Left kidney (tissue), 8 donors: ENCODE measurements around the gene SCN2A. TPM values are rescaled to one million over a fixed set of nuclear protein-coding genes. Genes with fewer than 3 reads are reported as not detected.

ENCODE experiments used
- DNase-seq: peaks from one replicate; pipeline ENCODE4 v3.0.0-alpha.2; 2013
- long read RNA-seq, 8 donors: transcript quantifications; one replicate each; lab custom pipeline, GENCODE V29; 2026
- polyA plus RNA-seq: library from polyadenylated mRNA; unstranded; fragments of 120-200 nt; gene quantifications from one replicate; pipeline ENCODE4 v1.2.1, GENCODE V29; 2013; ENCODE audit not compliant: insufficient read length

The SCN2A gene
- polyA plus RNA-seq, result 2.7 TPM
- long read RNA-seq, donor 1, result 0 reads
- long read RNA-seq, donor 2, result 0 reads
- long read RNA-seq, donor 3, result 0 reads
- long read RNA-seq, donor 4, result 0 reads
- long read RNA-seq, donor 5, result 0 reads
- long read RNA-seq, donor 6, result 0 reads
- long read RNA-seq, donor 7, result 0 reads
- long read RNA-seq, donor 8, result 0 reads

DNA sequence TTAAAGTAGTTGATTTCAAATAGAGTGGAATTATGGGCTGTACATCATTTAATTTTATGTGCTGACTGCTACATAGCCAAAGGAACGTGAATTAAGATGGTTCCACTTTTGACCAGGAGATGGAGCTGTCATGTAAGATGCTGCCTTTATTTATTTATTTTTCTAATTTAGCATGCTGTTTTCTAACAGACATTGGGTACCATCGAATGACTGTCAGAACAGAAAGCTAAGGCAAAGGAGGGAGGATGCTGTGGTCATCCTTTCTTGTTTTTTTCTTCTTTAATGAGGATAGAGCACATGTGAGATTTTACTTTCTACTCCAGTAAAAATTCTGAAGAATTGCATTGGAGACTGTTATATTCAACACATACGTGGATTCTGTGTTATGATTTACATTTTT lies at the start of gene SCN2A:
Gene SCN2A, plus strand, starts transcription at position 185 of the 400 bp plus-strand sequence. CDS start 56,410 bp downstream, outside the sequence.
- peak; percentile 40 for DNase-seq

DNA sequence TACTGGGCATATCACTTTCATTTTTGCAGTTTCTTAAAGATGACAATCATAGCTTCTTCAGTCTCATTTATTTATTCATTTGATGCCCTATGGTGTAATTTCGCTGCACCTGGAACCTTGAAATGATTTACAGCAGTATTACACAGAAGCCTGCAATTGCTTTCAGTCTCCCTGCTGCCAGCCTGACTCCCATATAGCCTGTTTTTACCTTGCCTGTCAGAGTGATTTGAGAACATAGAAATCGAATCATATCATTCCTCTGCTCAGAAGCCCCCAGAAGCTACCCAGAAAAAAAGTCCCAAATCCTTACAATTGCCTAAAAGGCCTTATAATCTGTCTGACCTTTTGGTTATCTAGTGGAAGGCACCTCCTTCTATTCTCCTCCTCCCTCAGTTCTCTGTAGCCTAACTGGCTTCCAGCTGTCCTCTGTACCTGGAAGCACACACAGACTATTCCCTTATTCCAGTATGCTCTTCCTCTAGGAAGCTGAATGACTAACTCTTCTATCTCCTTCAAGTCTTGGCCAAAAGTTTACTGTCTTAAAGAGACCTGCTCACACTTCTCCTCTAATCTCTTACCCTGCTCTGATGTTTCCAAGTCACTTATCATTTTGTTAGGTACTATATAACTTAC lies 48.0 kb upstream of the SCN2A start:
- DNase-seq, result no peak

- no peak for DNase-seq
These were observed 46.5 kb upstream of the SCN2A start for GRCh38 chr2:165192729-165193128.

DNA sequence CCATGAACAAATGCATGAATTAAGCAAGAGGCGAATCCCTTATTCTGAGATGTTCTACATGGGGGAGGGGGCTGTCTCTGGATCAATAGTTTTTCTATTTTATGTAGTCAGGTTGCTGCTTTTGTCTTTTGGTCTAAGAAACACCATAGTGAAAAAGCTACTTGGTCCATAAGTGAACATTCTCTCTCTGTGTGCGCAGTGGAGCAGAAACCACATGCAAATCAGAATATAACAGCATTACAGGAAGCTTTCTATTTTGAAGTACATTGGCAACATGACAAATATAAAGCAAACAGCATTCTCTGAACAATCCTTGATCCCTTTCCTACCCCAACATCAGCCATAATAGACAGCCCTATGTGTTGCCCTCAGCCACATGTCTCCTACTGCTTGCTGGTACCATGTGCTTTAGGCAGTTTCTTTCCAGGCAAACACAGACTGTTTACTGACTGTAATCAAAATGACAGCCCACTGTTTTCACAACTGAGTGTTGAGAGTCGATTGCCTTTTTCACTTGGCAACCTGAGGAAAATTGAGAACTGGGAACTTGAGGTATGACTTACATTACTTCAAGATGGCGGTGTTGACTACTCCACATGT lies 45.9 kb upstream of the SCN2A start:
- DNase-seq, result no peak

GRCh38 chr2:165196411-165196810 lies 42.8 kb upstream of the SCN2A start:
- no peak for DNase-seq

- DNase-seq, result no peak
These were observed 41.9 kb upstream of the SCN2A start for GRCh38 chr2:165197346-165197745.

- no peak for DNase-seq
These were observed 41.0 kb upstream of the SCN2A start for GRCh38 chr2:165198181-165198580.

DNA sequence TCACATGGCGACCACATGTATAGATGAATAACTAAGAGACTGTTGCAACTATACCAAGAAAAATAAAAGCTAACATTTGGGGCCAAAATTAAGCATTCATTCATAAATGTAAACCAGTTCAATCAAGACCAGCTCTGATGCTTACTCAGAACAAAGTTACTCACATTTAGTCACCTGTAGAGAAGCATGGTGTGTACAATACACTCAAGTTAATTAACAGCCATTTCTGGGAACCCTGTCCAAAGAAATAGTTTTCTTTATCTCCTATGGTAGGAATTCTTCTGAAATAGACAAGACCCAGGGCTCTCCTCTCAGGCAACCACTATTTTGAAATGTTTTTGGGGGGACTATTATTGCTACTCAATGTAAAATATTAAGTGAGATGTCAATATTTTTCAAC lies 37.0 kb upstream of the SCN2A start:
- DNase-seq, result no peak

DNA sequence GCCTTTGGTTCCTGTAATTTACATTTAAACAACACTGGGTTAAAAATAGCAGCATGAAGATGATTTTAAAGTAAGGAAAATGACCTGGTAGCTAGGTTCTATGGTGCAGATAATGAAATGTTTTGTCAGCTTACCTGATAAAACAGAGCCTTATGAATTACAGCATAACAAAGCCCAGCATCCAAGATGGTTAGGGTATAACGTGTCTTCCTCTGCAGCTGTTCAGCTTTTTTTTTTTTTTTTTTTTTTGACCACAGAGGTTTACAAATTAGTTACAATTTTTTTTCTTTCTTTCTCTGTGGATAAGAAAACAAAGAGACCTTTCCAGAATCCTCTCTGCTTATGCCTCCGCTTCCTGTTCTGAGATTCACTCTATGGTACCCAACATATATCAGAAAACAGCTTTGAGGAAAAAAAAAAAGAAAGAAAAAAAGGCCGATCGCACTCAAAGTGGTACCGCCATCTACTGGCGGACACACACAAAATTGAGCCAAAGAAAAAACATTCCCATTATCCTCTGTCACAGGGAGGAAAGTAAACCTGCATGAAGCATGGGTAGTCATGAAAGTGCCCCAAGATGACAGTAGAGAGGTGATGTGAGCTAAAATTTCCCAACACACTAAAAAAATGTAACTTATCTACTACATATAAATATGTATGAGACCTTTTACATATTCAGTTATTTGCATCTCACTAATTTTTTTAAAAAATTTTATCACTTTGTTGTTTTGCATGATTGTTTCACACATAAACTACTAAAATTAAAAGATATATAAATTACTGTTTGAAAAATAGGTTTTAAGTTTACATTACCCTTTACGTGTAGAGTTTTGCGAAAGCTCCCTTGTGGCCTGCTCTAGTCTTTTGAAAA lies 35.3 kb upstream of the SCN2A start, which contains the start of gene SCN3A:
Gene SCN3A, minus strand, starts transcription at position 362 of the 871 bp plus-strand sequence. CDS start 27,656 bp downstream, outside the sequence.
- peak; percentile 42 for DNase-seq

- DNase-seq, result no peak
These were observed 33.3 kb upstream of the SCN2A start for GRCh38 chr2:165205865-165206264.

GRCh38 chr2:165208094-165208493 lies 31.1 kb upstream of the SCN2A start:
- DNase-seq, result no peak

- DNase-seq, result no peak
These were observed 25.1 kb upstream of the SCN2A start for GRCh38 chr2:165214093-165214492.

GRCh38 chr2:165219481-165219880 lies 19.7 kb upstream of the SCN2A start:
- no peak for DNase-seq

GRCh38 chr2:165224941-165225340 lies 14.3 kb upstream of the SCN2A start:
- no peak for DNase-seq

DNA sequence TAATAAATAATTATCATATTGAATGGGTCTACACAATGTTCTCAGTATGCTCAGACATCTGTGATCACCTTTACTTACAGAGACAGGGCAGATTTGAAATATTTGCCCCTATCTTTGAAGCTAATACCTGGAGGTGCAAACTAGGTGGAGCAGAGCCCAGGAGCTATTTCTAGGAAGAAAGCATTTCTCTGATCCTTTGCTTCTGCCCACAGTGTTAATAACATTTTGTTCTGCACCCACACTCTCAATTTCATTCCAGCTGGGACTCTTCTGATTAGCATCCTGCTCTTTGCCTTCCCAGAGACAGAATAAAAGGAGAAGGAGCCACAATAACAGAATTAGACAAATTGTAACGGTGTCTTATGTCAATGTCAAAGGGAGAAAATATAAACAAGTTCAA lies 11.6 kb upstream of the SCN2A start:
- no peak for DNase-seq

DNA sequence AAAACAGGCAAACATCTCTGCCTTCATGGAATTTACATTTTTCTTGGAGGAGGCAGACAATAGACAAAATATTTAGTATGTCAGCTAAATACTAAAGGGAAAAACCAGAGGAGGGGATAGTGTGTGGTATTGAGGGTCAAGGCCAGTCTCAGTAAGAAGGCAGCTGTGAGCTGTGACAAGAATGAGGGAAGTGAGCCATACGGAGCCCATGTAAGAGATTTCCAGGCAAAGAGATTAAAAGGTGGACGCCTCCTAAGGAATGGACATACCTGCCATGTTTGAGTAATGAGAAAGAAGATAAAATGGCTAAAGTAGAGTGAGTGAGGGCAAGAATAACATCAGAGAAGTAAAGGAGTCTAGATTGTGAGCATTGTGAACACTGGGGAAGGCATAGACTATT lies 2.2 kb upstream of the SCN2A start:
- no peak for DNase-seq

GRCh38 chr2:165238295-165238694 lies 919 bp upstream of the SCN2A start:
- DNase-seq, result peak; percentile 41

DNA sequence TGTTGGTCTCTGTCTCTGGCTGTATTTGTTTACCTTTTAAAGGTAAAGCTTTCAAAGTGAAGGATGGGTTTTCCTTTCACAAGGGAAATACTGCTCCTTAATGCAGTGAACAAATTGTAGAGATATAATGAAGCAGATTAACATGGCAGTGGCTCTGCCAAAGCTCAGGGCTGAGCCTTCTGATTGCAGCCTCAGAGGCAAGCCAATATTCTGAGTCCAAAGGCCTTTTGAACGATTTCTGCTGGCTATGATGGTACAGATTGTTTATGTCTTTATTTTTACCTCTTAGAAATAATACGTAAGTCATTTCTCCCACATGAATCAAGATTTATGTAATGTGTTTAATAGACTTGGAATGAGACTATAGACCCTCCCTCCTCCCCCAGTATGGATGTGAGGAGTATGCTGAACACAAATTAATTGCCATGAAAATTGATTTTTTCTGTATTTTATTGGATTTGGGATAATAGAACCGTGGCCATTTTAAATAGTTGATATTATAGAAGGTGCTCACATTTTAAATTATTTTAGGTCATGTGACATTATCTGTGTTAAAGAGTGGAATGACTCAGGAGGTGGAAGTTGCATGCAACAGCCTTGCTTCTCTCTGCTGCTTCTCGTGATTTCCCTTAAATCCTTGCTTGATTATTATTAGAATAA lies 772 bp downstream of the SCN2A start:
- no peak for DNase-seq

DNA sequence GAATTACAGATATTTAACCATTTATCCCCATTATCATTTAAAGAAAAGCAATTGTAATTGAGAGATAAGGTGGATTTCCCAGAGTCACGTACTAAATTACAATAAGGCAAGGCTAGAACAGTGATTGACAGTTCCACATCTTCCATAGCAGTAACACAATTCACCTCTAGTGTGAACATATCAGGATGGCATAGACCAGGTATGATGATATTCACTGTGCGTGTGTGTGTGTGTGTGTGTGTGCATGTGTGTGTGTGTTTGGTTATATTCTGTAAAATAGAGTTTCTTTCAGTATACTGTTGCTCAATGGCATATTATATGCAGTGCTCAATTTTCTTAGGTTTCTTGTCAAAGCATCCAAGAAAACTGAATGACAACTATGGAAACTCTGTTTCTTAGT lies 1.7 kb downstream of the SCN2A start:
- DNase-seq, result no peak

DNA sequence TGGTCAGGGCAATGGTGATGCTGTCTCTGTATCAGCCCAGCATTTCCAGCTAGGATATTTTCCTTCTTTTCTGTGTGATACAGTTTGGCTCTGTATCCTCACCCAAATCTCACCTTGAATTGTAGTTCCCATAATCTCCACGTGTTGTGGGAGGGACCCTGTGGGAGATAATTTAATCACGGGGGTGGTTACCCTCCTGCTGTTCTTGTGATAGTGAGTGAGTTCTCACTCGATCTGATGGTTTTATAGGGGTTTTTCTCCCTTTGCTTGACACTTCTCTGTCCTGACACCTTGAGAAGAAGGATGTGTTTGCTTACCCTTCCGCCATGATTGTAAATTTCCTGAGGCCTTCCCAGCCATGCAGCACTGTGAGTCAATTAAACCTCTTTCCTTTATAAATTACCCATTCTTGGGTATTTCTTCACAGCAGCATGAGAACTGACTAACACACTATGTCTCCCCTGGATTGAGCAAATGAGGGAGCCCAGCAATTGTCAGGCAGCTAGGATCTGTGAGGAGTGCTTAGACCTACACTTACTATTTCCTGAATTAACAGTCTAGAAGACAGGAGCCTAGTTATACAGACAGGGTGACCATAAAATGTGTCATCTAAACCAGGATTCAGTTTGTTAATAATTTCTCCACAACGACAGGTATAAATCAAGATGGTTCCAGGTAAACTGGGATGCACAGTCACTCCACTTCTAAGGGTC lies 6.0 kb downstream of the SCN2A start:
- no peak for DNase-seq

GRCh38 chr2:165248238-165248637 lies 9.0 kb downstream of the SCN2A start:
- DNase-seq, result no peak
